Astrocyte (in vitro differentiated cells and primary cell): ENCODE results near the gene SLC26A1. TPM values are rescaled to one million over a fixed set of nuclear protein-coding genes. Genes with fewer than 3 reads are reported as not detected.

Experiments used
- DNase-seq: peaks from one replicate; pipeline ENCODE4 v3.0.0-alpha.2; 2010; ENCODE audit warnings: low read depth
- FAIRE-seq: peaks from 2 replicates; lab custom pipeline; 2011; peaks lifted over from hg19 to GRCh38; lab: Jason Lieb, UNC
- H2AFZ ChIP-seq: 2 replicates; pipeline ENCODE4 v1.6.0; 2012; ENCODE audit warnings: low read depth, low read length, inconsistent platforms
- H3K27ac ChIP-seq: 2 replicates; pipeline ENCODE4 v1.5.1; 2011; ENCODE audit warnings: low read depth, low read length, inconsistent platforms
- H3K27me3 ChIP-seq: 2 replicates; pipeline ENCODE4 v1.6.0; 2011; ENCODE audit warnings: low read length, inconsistent platforms; ENCODE audit not compliant: insufficient read depth
- H3K36me3 ChIP-seq: 2 replicates; pipeline ENCODE4 v1.5.1; 2011; ENCODE audit warnings: low read length, inconsistent platforms; ENCODE audit not compliant: insufficient read depth
- H3K4me1 ChIP-seq: 2 replicates; pipeline ENCODE4 v1.5.1; 2011; ENCODE audit warnings: low read length, inconsistent platforms; ENCODE audit not compliant: insufficient read depth
- H3K4me2 ChIP-seq: 2 replicates; pipeline ENCODE4 v1.6.0; 2012; ENCODE audit warnings: low read length, inconsistent platforms
- H3K4me3 ChIP-seq: 2 replicates; pipeline ENCODE4 v1.5.1; 2011; ENCODE audit warnings: low read depth, mild to moderate bottlenecking, low read length, inconsistent platforms; ENCODE audit not compliant: insufficient read depth
- H3K79me2 ChIP-seq: 2 replicates; pipeline ENCODE4 v1.6.0; 2012; ENCODE audit warnings: mild to moderate bottlenecking, low read length, inconsistent platforms; ENCODE audit not compliant: insufficient read depth
- H3K9ac ChIP-seq: 2 replicates; pipeline ENCODE4 v1.6.0; 2012; ENCODE audit warnings: mild to moderate bottlenecking, low read length, inconsistent platforms
- H3K9me3 ChIP-seq: 2 replicates; pipeline ENCODE4 v1.5.1; 2012; ENCODE audit warnings: low read depth, mild to moderate bottlenecking, low read length, inconsistent platforms; ENCODE audit not compliant: insufficient read depth
- H4K20me1 ChIP-seq: 2 replicates; pipeline ENCODE4 v1.6.0; 2012; ENCODE audit warnings: low read length, inconsistent platforms; ENCODE audit not compliant: insufficient read depth
- H3K27ac Mint-ChIP-seq: one replicate; pipeline ENCODE4 v1.8.0; 2021; ENCODE audit warnings: mild to moderate bottlenecking, mixed read lengths; ENCODE audit not compliant: unreplicated experiment
- H3K27me3 Mint-ChIP-seq: one replicate; pipeline ENCODE4 v1.8.0; 2021; ENCODE audit warnings: low read depth, mixed read lengths; ENCODE audit not compliant: unreplicated experiment
- H3K36me3 Mint-ChIP-seq: one replicate; pipeline ENCODE4 v1.8.0; 2021; ENCODE audit warnings: low read depth, mixed read lengths; ENCODE audit not compliant: unreplicated experiment
- H3K4me1 Mint-ChIP-seq: one replicate; pipeline ENCODE4 v1.8.0; 2021; ENCODE audit warnings: low read depth, mixed read lengths; ENCODE audit not compliant: unreplicated experiment
- H3K4me3 Mint-ChIP-seq: one replicate; pipeline ENCODE4 v1.8.0; 2021; ENCODE audit warnings: mild to moderate bottlenecking, moderate library complexity, mixed read lengths; ENCODE audit not compliant: unreplicated experiment
- H3K9me3 Mint-ChIP-seq: one replicate; pipeline ENCODE4 v1.8.0; 2021; ENCODE audit warnings: mild to moderate bottlenecking, mixed read lengths; ENCODE audit not compliant: unreplicated experiment
- EZH2 ChIP-seq: IDR thresholded peaks from 2 replicates; pipeline ENCODE4 v1.6.1; 2012; ENCODE audit warnings: mild to moderate bottlenecking, low read length, inconsistent platforms; ENCODE audit not compliant: insufficient read depth
- total RNA-seq: library from RNA; stranded (reverse); gene quantifications from 2 replicates; pipeline ENCODE4 v1.2.1, GENCODE V29; 2021
- TF ChIP-seq, protein P1 (sequence below): IDR thresholded peaks from 2 replicates; pipeline ENCODE4 v1.5.1; 2011; ENCODE audit warnings: low read depth, mild to moderate bottlenecking, inconsistent platforms, low read length, moderate library complexity; ENCODE audit not compliant: insufficient read depth

Gene SLC26A1
- total RNA-seq, 1 donor from 2014 or later, result 0.34 TPM

DNA sequence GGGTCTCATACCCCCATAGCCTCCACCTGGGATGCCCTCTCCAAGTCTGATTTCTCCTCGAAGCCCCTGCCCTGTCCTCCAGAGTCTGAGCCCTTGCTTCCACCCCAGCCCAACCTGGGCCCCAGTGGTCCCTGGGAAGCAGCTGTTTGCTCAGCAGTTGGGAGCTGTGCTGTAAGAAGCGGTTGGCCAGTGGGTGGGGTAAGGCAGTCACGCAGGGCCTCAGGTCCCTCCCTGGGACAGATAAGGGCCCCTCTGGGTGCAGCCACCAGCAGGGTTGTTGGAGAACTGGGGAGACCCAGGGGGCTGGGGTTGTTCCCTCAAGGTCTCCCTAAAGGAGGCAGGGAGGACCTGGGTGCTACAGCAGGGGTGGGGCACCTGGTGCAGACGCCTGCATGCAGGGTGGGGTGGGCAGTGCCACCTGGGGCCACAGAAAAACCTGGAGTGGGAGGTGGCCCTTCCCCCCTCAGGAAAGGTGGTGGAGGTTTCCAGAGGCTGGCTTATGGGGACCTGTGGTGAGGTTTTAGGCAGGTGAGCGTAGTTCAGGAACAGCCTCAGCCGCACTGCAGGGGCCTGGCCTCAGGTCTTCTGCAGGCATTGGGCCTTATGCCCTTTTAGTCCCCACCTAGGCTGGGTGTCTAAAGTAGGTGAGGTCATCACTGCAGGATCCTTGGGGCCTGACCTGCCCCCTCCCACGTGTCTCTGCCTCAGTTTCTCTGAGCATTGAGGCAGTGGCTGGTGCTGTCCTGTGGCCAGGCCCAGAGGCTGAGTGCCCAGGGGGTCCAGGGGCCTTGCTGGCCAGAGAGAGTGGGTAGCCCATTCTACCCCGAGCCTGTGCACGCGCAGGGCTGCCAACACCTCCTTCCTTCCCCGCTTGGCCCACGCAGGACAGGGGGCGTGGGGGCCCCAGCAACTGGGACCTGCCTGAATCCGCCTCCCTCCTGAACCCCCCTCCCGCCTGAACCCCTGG, 3.1 kb upstream of the SLC26A1 start:
- no peak for DNase-seq
- no peak overlapping the region for H3K4me3 Mint-ChIP-seq
- Histone ChIP-seq H3K36me3 (no peaks in the 10 kb centered on the region), H4K20me1 (peaks cover 14% of the 10 kb centered on the region), H3K79me2 (no peaks in the 10 kb centered on the region), H3K27me3 (peaks cover 24% of the 10 kb centered on the region), H3K27ac (no peak overlapping the region), H3K9ac (no peak overlapping the region), H3K4me3 (no peak overlapping the region), H2AFZ (no peak overlapping the region), H3K4me1 (no peaks in the 10 kb centered on the region), H3K9me3 (no peaks in the 10 kb centered on the region), H3K4me2 (no peak overlapping the region)
- FAIRE-seq, result no peak
- no peaks in the 10 kb centered on the region for H3K9me3 Mint-ChIP-seq
- H3K27ac Mint-ChIP-seq, result no peak overlapping the region
- H3K36me3 Mint-ChIP-seq, result peaks cover 1% of the 10 kb centered on the region
- H3K4me1 Mint-ChIP-seq, result no peaks in the 10 kb centered on the region
- H3K27me3 Mint-ChIP-seq, result peaks cover 16% of the 10 kb centered on the region
- TF ChIP-seq, protein P1, sequence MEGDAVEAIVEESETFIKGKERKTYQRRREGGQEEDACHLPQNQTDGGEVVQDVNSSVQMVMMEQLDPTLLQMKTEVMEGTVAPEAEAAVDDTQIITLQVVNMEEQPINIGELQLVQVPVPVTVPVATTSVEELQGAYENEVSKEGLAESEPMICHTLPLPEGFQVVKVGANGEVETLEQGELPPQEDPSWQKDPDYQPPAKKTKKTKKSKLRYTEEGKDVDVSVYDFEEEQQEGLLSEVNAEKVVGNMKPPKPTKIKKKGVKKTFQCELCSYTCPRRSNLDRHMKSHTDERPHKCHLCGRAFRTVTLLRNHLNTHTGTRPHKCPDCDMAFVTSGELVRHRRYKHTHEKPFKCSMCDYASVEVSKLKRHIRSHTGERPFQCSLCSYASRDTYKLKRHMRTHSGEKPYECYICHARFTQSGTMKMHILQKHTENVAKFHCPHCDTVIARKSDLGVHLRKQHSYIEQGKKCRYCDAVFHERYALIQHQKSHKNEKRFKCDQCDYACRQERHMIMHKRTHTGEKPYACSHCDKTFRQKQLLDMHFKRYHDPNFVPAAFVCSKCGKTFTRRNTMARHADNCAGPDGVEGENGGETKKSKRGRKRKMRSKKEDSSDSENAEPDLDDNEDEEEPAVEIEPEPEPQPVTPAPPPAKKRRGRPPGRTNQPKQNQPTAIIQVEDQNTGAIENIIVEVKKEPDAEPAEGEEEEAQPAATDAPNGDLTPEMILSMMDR, result no peak
- no peak for TF ChIP-seq EZH2

GRCh38 chr4:995311-996026, 2.3 kb upstream of the SLC26A1 start:
- no peaks in the 10 kb centered on the region for H3K9me3 Mint-ChIP-seq
- Histone ChIP-seq H3K4me3 (no peak overlapping the region), H3K4me1 (no peaks in the 10 kb centered on the region), H3K79me2 (no peaks in the 10 kb centered on the region), H3K27ac (no peak overlapping the region), H3K9ac (no peak overlapping the region), H3K4me2 (no peak overlapping the region), H3K9me3 (no peaks in the 10 kb centered on the region), H4K20me1 (peaks cover 14% of the 10 kb centered on the region), H3K27me3 (peaks cover 21% of the 10 kb centered on the region), H3K36me3 (no peaks in the 10 kb centered on the region), H2AFZ (no peak overlapping the region)
- H3K36me3 Mint-ChIP-seq, result peaks cover 2% of the 10 kb centered on the region
- peaks cover 12% of the 10 kb centered on the region for H3K27me3 Mint-ChIP-seq
- H3K4me3 Mint-ChIP-seq, result no peak overlapping the region
- DNase-seq (no peak), FAIRE-seq (no peak)
- no peak overlapping the region for H3K27ac Mint-ChIP-seq
- TF ChIP-seq, protein P1, result no peak
- no peak for TF ChIP-seq EZH2
- no peaks in the 10 kb centered on the region for H3K4me1 Mint-ChIP-seq
